Astrocyte of the spinal cord (primary cell): ENCODE results near the gene COL6A6.
"Not testable (repeated sequence)": the region's sequence is repeated elsewhere in the genome, so short reads cannot be mapped to it uniquely, and the experiment has no call there.

Experiments used
- DNase-seq: peaks from one replicate; pipeline ENCODE4 v3.0.0; 2011; ENCODE audit warnings: low read depth, low spot score
- H3K4me3 ChIP-seq: 2 replicates; pipeline ENCODE4 v1.5.1; 2011; ENCODE audit warnings: low read depth, mild to moderate bottlenecking, low read length, moderate library complexity
- in situ Hi-C: cut with HindIII; loops from 2 replicates; pipeline ENCODE4 v1.10.0; 2017; ENCODE audit warnings: low sequenced_read_pairs
- TF ChIP-seq, protein P1 (sequence below): IDR thresholded peaks from 2 replicates; pipeline ENCODE4 v1.5.1; 2012; ENCODE audit warnings: low read depth, mild to moderate bottlenecking, low read length, inconsistent platforms

COL6A6 gene

DNA sequence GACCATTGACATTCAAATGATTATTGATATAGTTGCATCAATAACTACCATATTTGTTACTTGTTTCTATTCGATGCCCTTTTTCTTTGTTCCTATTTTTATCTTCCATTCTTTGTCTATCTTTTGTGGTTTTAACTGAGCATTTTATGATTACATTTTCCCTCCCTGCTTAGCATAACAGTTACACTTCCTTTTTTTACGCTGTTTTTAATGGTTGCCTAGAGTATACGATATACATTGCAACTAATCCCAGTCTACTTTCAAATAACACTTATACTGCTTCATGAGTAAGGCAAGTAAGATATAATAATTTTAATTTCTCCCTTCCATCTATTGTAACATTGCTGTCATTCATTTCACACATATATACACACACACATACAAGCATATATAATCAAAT is 26.3 kb downstream of the COL6A6 start:
- TF ChIP-seq, protein P1, sequence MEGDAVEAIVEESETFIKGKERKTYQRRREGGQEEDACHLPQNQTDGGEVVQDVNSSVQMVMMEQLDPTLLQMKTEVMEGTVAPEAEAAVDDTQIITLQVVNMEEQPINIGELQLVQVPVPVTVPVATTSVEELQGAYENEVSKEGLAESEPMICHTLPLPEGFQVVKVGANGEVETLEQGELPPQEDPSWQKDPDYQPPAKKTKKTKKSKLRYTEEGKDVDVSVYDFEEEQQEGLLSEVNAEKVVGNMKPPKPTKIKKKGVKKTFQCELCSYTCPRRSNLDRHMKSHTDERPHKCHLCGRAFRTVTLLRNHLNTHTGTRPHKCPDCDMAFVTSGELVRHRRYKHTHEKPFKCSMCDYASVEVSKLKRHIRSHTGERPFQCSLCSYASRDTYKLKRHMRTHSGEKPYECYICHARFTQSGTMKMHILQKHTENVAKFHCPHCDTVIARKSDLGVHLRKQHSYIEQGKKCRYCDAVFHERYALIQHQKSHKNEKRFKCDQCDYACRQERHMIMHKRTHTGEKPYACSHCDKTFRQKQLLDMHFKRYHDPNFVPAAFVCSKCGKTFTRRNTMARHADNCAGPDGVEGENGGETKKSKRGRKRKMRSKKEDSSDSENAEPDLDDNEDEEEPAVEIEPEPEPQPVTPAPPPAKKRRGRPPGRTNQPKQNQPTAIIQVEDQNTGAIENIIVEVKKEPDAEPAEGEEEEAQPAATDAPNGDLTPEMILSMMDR = no peak
- no peak for DNase-seq
- in situ Hi-C loops = no loop called here
- no peak overlapping the region for H3K4me3 ChIP-seq

DNA sequence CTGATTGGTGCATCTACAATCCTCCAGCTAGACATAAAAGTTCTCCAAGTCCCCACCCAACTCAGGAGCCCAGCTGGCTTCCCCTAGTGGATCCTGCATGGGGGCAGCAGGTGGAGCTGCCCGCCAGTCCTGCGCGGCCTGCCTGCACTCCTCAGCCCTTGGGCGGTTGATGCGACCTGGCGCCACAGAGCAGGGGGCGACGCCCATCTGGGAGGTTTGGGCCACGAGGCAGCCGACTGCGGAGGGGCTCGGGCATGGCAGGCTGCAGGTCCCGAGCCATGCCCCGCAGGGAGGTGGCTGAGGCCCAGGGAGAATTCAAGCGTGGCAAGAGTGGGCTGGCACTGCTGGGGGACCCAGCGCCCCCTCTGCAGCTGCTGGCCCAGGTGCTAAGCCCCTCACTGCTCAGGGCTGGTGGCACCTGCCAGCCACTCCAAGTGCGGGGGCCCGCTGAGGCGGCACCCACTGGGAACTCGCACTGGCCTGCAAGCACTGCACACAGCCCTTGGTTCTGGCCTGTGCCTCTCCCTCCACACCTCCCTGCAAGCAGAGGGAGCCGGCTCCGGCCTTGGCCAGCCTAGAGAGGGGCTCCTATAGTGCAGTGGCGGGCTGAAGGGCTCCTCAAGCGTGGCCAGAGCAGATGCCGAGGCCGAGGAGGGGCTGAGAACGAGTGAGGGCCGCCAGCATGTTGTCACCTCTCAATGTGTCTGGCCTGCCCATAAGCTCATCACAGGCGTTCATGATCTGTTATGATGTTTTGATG is 30.1 kb downstream of the COL6A6 start:
- no peak for DNase-seq
- TF ChIP-seq, protein P1 = no peak
- no peak overlapping the region for H3K4me3 ChIP-seq
- in situ Hi-C loops = no loop called here

DNA sequence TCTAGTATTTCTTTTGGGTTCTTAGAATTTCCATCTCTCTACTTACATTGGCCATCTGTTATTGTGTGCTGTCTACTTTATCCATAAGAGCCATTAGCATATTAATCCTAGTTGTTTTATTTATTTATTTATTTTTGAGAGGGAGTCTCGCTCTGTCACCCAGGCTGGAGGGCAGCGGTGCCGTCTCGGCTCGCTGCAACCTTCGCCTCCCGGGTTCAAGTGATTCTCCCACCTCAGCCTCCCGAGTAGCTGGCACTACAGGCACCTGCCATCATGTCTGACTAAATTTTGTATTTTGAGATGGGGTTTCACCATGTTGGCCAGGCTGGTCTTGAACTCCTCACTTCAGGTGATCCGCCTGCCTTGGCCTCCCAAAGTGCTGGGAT is 30.7 kb downstream of the COL6A6 start:
- H3K4me3 ChIP-seq, in situ Hi-C loops: not testable (repeated sequence)

DNA sequence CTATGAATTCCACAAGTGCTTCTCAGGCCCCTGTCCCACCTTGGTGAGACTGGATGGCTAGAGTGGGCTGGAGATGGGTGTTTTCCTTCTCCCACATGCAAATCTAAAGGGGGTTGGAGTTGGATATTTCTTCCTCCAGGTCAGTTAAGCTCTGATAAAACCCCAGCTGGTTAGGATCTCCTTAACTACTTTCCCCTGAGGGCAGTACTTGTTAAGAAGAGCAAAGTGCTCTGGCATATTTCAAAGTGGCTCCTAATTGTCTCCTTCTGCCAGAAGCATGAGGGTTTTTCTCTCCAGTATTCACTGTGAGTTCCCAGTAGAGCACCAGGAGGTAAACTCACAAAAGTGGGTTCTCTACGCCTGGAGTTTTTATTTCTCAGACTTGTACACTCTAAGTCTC is 31.4 kb downstream of the COL6A6 start:
- TF ChIP-seq, protein P1 = no peak
- H3K4me3 ChIP-seq = no peak overlapping the region
- no peak for DNase-seq
- in situ Hi-C loops = no loop called here

More for the DNA sequence above, 30.7 kb downstream of the COL6A6 start:
- DNase-seq = not testable (repeated sequence)

DNA sequence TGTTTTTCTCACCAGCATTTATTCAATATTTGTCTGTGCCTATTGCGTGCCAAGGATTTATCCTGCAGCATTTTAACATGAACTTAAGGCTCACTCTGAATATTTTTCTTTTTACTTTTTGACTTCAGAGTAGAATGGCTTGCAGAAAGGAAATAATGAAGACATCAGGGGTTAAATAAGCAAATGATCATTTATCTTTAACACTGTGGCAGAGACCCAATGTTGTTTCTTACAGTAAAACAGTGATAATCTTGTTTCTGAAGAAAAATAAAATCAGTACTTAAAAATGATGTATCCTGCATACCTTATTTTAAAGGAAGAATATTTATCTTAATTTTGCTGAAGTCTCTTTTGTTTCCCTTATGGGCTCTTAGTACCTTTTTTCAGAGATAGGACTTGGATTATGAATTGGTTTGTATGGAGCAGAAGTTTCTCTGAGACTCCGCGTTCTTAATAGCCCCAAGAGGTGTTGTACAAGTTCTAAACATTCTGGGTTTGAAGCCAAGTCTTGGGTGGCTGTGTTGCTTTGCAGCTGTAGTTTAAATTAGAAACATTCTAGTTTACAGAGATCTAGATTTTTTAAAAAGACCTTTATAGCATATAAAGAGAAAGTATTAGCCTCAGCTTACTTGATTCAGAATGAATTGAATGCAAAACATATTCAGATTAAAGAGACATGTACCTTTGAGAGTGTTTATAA is 40.5 kb downstream of the COL6A6 start:
- TF ChIP-seq, protein P1 = no peak
- in situ Hi-C loops = no loop called here
- H3K4me3 ChIP-seq = no peak overlapping the region
- DNase-seq = no peak

DNA sequence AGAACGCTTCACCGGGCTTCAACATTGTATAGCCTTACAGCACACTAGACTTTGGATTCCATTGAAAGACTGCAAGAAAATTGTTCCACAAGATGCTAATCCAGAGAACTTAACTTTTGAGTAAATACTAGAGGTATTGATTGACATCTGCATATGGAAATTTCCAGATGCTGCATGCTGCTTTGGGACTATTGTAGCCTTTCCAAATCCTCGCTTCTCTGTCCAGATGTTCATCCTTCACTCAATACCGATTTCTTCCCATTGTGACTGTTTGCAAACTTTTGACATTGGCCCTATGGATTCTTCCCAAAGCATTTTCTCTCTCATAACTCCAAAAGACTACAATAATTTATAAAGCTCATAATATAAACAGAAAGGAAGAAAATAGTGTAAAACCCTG is 41.4 kb downstream of the COL6A6 start:
- in situ Hi-C loops = no loop called here
- DNase-seq = no peak
- H3K4me3 ChIP-seq = no peak overlapping the region
- TF ChIP-seq, protein P1 = no peak

DNA sequence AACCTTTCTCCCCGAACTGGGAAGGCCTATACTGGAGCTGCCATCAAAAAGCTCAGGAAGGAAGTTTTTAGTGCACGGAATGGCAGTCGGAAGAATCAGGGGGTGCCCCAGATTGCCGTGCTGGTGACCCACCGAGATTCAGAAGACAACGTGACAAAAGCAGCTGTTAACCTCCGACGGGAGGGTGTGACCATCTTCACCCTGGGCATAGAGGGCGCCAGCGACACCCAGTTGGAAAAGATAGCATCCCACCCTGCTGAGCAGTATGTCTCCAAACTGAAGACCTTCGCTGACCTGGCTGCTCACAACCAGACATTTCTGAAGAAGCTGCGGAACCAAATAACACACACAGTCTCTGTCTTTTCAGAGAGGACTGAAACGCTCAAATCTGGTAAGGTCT is 48.2 kb downstream of the COL6A6 start:
- in situ Hi-C loops = no loop called here
- TF ChIP-seq, protein P1 = no peak
- DNase-seq = no peak
- no peak overlapping the region for H3K4me3 ChIP-seq
